ENCODE data around the gene CDH4.
"Not testable (repeated sequence)": the region's sequence is repeated elsewhere in the genome, so short reads cannot be mapped to it uniquely, and the experiment has no call there.

CDH4 gene

DNA sequence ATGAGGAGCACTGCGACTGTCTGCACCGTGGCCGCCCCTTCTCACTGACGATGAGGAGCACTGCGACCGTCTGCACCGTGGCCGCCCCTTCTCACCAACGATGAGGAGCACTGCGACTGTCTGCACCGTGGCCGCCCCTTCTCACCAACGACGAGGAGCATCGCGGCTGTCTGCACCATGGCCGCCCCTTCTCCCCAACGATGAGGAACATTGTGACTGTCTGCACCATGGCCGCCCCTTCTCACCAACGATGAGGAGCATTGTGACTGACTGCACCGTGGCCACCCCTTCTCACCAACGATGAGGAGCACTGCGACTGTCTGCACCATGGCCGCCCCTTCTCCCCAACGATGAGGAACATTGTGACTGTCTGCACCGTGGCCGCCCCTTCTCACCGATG is 696.0 kb downstream of the CDH4 start:
- not testable (repeated sequence) for DNase-seq; H3K27ac ChIP-seq (ENCODE audit: low read length); H3K36me3 ChIP-seq (ENCODE audit: insufficient read depth, low read length); H2AFZ ChIP-seq (ENCODE audit: low read depth, low read length); H3K9me3 ChIP-seq (ENCODE audit: insufficient read depth, low read length, severe bottlenecking); ATAC-seq (ENCODE audit: insufficient read depth, low read depth); H3K27me3 ChIP-seq (ENCODE audit: insufficient read depth, low read length, poor library complexity); H3K4me1 ChIP-seq (ENCODE audit: insufficient read depth, low read length); H3K4me2 ChIP-seq (ENCODE audit: insufficient read depth, low read length); H3K79me2 ChIP-seq (ENCODE audit: insufficient read depth, low read length); H3K9ac ChIP-seq (ENCODE audit: low read depth, low read length); H3K4me3 ChIP-seq (ENCODE audit: low read depth in 1 of 2, low read length in 2 of 2)
- peaks cover 17% of the 10 kb centered on the region for H4K20me1 ChIP-seq (ENCODE audit: insufficient read depth, low read length)

DNA sequence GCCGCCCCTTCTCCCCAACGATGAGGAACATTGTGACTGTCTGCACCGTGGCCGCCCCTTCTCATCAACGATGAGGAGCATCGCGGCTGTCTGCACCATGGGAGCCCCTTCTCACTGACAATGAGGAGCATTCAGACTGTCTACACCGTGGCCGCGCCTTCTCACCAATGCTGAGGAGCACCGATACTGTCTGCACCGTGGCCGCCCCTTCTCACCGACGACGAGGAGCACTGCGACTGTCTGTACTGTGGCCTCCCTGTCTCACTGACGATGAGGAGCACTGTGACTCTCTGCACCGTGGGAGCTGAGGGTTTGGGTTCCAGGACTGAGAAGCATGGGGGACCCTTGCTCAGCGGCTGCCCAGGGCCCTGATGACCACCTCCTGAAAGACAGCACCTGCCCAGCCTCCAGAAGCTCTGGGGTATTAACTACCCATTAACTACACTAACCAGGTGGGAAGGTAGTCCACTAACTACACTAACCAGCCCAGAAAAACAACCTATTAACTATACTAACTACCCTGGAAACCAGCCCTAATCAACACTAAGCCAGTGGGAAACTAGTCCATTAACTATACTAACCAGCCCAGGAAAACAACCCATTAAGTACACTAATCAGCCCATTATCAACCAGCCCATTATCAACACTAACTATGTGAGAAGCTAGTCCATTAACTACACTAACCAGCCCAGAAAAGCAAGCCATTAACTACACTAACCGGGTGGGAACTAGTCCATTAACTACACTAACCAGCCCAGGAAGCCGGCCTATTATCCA is 696.7 kb downstream of the CDH4 start:
- H3K9me3 ChIP-seq (ENCODE audit: insufficient read depth, low read length, severe bottlenecking), result no peaks in the 10 kb centered on the region
- H2AFZ ChIP-seq (ENCODE audit: low read depth, low read length), result no peak overlapping the region
- no peaks in the 10 kb centered on the region for H3K27me3 ChIP-seq (ENCODE audit: insufficient read depth, low read length, poor library complexity)
- H3K27ac ChIP-seq (ENCODE audit: low read length), result no peak overlapping the region
- H3K36me3 ChIP-seq (ENCODE audit: insufficient read depth, low read length), result no peaks in the 10 kb centered on the region
- peaks cover 20% of the 10 kb centered on the region for H4K20me1 ChIP-seq (ENCODE audit: insufficient read depth, low read length)
- DNase-seq (no peak), ATAC-seq (ENCODE audit: insufficient read depth, low read depth) (no peak)
- H3K9ac ChIP-seq (ENCODE audit: low read depth, low read length), result no peak overlapping the region
- TF ChIP-seq EZH2 (IDR thresholded peaks at IDR 0.05; ENCODE audit: borderline replicate concordance, low read depth, low read length, severe bottlenecking), result no peak
- TF ChIP-seq, protein P1, sequence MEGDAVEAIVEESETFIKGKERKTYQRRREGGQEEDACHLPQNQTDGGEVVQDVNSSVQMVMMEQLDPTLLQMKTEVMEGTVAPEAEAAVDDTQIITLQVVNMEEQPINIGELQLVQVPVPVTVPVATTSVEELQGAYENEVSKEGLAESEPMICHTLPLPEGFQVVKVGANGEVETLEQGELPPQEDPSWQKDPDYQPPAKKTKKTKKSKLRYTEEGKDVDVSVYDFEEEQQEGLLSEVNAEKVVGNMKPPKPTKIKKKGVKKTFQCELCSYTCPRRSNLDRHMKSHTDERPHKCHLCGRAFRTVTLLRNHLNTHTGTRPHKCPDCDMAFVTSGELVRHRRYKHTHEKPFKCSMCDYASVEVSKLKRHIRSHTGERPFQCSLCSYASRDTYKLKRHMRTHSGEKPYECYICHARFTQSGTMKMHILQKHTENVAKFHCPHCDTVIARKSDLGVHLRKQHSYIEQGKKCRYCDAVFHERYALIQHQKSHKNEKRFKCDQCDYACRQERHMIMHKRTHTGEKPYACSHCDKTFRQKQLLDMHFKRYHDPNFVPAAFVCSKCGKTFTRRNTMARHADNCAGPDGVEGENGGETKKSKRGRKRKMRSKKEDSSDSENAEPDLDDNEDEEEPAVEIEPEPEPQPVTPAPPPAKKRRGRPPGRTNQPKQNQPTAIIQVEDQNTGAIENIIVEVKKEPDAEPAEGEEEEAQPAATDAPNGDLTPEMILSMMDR (IDR thresholded peaks at IDR 0.05; ENCODE audit: borderline replicate concordance, extremely low read depth, low read length, poor library complexity, severe bottlenecking), result no peak
- H3K4me2 ChIP-seq (ENCODE audit: insufficient read depth, low read length), result no peak overlapping the region
- H3K4me1 ChIP-seq (ENCODE audit: insufficient read depth, low read length), result no peaks in the 10 kb centered on the region
- H3K4me3 ChIP-seq (ENCODE audit: low read depth in 1 of 2, low read length in 2 of 2), result no peak overlapping the region
- H3K79me2 ChIP-seq (ENCODE audit: insufficient read depth, low read length), result no peaks in the 10 kb centered on the region

DNA sequence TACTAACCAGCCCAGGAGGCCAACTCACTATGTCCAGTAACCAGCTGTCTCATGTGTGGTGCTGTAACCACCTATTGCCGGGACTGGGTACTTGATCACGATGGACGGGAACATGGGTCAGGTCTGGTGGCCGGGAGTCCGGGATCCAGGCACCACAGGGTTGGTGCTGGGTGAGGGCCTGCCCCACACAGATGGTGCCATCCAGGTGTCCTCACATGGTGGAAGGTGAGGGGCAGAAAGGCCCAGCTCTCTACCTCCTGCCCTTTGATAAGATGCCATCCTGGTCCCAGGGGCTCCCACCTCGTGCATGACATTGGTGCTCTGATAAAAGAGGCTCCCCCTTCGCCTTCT is 697.3 kb downstream of the CDH4 start:
- ATAC-seq (ENCODE audit: insufficient read depth, low read depth) (no peak), DNase-seq (no peak)
- Histone ChIP-seq H3K27me3 (ENCODE audit: insufficient read depth, low read length, poor library complexity) (no peaks in the 10 kb centered on the region), H3K9me3 (ENCODE audit: insufficient read depth, low read length, severe bottlenecking) (no peaks in the 10 kb centered on the region), H3K79me2 (ENCODE audit: insufficient read depth, low read length) (no peaks in the 10 kb centered on the region), H3K27ac (ENCODE audit: low read length) (no peak overlapping the region), H3K36me3 (ENCODE audit: insufficient read depth, low read length) (no peaks in the 10 kb centered on the region), H4K20me1 (ENCODE audit: insufficient read depth, low read length) (peaks cover 20% of the 10 kb centered on the region), H3K4me1 (ENCODE audit: insufficient read depth, low read length) (no peaks in the 10 kb centered on the region), H3K9ac (ENCODE audit: low read depth, low read length) (no peak overlapping the region), H3K4me3 (ENCODE audit: low read depth in 1 of 2, low read length in 2 of 2) (no peak overlapping the region), H3K4me2 (ENCODE audit: insufficient read depth, low read length) (no peak overlapping the region), H2AFZ (ENCODE audit: low read depth, low read length) (no peak overlapping the region)
- TF ChIP-seq EZH2 (IDR thresholded peaks at IDR 0.05; ENCODE audit: borderline replicate concordance, low read depth, low read length, severe bottlenecking), result no peak
- TF ChIP-seq, protein P1 (IDR thresholded peaks at IDR 0.05; ENCODE audit: borderline replicate concordance, extremely low read depth, low read length, poor library complexity, severe bottlenecking), result no peak

DNA sequence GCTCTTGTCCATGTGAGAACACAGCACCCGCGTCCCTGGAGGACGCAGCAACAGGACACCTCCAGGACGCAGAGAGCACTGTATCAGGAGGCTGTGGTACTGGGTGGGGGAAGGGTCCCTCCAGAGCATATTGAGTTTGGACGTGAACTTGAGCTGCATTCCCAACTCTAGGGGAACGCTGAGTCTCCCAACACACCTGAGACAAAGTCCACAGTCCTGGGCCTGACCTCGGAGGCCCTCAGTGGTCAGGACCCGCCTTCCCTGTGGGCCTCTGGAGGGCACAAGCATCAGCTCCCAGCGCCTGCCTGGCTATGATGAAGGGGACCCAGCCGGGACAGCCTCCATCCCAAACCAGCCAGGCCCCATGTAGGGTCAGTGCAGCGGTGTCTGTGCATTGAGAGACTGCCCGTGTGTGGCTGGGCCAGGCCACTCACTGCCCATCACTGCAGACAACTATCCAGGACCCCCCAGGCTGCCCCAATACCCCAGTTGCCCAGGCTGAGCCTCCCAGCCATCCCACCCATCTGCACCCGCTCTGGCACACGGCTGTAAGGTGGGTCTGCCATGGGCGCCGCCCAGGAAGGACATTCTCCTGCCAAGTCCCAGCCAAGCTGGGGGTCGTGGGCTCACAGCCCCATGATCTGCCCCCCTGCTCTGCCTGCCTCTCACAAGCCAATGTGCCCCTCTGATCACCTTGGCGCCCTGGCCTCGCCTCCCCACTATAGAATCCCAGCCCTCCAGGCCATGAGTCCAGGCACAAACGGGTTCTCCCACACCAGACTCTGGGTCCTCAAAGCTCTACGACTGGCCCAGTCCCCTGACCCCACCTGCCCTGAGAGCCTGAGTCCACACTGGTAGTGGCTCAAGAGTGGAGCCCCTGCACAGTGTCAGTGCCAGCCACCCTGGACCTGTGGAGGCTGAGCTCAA is 697.9 kb downstream of the CDH4 start:
- ATAC-seq (ENCODE audit: insufficient read depth, low read depth) (no peak), DNase-seq (no peak)
- TF ChIP-seq, protein P1 (IDR thresholded peaks at IDR 0.05; ENCODE audit: borderline replicate concordance, extremely low read depth, low read length, poor library complexity, severe bottlenecking), result no peak
- no peak for TF ChIP-seq EZH2 (IDR thresholded peaks at IDR 0.05; ENCODE audit: borderline replicate concordance, low read depth, low read length, severe bottlenecking)
- no peaks in the 10 kb centered on the region for H3K36me3 ChIP-seq (ENCODE audit: insufficient read depth, low read length)
- H4K20me1 ChIP-seq (ENCODE audit: insufficient read depth, low read length), result peaks cover 24% of the 10 kb centered on the region
- H3K27ac ChIP-seq (ENCODE audit: low read length), result no peak overlapping the region
- H3K9me3 ChIP-seq (ENCODE audit: insufficient read depth, low read length, severe bottlenecking), result no peaks in the 10 kb centered on the region
- no peaks in the 10 kb centered on the region for H3K27me3 ChIP-seq (ENCODE audit: insufficient read depth, low read length, poor library complexity)
- no peak overlapping the region for H3K4me3 ChIP-seq (ENCODE audit: low read depth in 1 of 2, low read length in 2 of 2)
- H3K79me2 ChIP-seq (ENCODE audit: insufficient read depth, low read length), result no peaks in the 10 kb centered on the region
- no peak overlapping the region for H3K9ac ChIP-seq (ENCODE audit: low read depth, low read length)
- no peak overlapping the region for H2AFZ ChIP-seq (ENCODE audit: low read depth, low read length)
- H3K4me1 ChIP-seq (ENCODE audit: insufficient read depth, low read length), result no peaks in the 10 kb centered on the region
- H3K4me2 ChIP-seq (ENCODE audit: insufficient read depth, low read length), result no peak overlapping the region
